Measurements from ENCODE around the gene ERICH2.

The ERICH2 gene

DNA sequence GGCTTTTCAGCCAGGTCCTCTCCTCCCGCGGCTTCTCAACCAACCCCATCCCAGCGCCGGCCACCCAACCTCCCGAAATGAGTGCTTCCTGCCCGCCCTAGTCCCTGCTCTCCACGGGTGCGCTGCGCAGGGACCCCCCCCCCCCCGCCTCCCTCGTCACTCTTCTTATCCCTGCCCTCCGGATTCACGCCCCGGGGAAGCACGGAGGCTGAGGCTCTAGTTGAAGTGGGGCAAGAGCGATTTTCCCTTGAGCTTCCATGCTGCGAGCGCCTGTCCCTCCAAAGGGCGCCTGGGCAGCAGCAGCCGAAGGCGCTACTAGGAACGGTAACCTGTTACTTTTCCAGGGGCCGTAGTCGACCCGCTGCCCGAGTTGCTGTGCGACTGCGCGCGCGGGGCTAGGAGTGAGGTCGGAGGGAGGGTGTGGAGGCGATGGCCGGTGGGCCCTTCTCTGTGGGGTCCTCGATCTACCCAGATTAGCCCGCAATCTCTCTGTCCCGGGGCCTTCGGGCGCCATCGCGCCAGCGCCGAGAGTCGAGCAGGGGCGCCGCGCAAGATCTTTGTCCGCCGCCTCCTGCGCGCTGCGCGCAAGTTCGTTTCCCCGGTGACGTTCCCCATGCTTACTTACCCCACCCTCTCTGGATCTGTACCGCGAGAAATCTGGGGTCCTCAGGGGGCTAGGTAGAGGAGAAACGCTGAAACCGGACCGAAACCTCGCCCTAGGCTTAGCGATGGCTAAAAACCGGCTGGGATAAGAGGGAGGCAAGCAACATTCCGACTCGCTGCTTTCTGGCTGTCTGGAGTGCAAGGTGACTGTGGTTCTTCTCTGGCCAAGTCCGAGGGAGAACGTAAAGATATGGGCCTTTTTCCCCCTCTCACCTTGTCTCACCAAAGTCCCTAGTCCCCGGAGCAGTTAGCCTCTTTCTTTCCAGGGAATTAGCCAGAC lies 47.2 kb downstream of the ERICH2 start:
- peak; percentile 81 for DNase-seq

DNA sequence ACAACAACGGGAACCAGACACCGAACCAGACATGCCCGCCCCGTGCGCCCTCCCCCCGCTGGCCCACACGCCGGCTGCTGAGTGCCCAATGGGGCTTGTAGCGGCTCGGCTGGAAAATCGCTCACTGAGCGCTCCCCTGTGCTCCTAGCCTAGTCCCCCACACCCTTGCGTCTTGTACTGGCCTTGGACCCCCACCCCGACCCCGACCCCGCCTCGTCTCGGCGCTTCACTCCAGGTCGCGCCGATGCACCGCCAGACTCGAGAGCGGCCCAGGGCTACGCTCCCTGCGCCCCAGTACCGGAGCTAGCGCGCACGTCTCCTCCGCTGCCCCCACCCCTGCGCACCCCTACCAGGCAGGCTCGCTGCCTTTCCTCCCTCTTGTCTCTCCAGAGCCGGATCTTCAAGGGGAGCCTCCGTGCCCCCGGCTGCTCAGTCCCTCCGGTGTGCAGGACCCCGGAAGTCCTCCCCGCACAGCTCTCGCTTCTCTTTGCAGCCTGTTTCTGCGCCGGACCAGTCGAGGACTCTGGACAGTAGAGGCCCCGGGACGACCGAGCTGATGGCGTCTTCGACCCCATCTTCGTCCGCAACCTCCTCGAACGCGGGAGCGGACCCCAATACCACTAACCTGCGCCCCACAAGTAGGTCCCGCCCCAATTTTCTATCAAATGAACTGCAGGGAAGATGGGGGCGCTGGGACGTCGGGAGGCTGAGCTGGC lies 48.0 kb downstream of the ERICH2 start:
- DNase-seq, result peak; percentile 69

DNA sequence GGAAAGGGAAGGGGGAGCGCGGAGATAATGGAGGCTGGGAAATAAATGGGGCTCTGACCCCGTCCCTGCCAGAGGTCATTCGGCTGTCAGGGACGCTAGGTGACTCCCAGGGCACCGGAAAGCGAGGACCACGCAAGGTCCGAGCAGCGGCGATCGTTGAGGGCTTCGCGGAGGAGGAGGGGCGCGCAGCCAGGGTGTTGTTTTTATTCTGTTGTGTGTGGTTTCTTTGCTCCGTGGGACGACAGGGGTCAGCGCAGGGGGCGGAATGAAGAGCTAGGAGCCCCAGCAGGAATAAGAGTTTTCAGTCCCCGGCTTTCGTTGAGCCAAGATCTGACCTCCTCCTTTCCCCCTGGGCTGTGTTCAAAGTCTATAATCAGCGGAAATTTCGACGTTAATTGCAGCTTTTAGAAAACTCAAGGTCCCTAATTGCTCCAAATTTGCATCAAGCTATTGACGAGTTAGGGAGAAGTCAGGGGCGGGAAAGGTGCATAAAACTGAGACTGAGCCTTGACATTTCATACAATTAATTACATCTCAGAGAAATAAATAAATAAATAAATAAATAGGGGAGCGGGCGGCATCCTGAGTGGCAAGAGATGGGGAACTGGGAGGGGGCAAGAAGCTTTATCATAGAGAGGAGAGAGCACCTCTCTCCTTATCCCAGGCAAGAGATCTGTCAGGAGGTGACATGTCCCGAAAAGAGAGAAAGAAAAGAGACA lies 48.7 kb downstream of the ERICH2 start:
- no peak for DNase-seq

DNA sequence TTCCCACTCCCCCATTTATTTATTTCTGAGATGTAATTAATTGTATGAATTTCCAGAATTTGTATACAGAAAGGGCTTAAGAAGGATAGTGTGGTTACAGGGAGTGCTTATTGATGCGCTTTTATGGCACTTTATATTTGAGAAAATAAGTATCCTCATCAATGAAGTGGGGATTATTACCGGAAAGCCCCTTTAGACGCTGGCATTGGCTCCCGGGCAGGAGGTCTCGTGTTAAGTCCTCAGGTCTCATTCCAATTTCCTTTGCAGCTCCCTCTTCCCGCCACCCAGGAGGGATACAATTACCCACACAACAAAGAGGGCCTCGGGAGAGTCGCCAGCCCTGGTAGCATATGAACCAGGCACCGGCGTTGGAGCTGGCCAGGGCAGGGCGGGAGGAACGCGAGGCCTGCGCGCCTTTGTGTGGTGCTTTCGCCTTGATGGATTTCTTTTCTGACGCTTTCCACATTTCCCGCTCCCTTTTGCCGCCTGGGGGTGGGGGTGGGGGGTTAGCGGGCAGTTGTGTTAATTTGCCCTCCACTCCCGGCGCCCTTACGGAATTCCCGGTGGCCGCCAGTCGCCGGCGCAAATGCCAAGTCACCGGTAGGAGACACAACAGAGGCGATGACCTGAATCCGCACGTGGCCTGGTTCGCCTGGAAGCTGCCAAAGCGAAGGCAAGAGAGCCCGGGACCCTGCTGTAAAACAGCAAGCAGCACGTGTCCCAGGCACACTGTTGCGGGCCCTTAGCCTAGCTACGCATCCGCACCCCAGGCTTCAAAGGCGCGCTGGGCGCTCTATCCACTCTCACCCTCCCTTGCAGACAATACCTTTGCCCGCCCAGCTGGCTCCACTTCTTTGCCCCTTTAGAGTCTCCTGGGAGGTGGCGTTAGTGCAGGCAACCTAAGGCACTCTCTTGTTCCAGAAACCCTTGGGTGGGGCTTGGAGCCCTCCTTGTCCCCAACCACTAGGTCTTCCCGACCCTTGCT lies 49.8 kb downstream of the ERICH2 start:
- DNase-seq, result peak; percentile 73

DNA sequence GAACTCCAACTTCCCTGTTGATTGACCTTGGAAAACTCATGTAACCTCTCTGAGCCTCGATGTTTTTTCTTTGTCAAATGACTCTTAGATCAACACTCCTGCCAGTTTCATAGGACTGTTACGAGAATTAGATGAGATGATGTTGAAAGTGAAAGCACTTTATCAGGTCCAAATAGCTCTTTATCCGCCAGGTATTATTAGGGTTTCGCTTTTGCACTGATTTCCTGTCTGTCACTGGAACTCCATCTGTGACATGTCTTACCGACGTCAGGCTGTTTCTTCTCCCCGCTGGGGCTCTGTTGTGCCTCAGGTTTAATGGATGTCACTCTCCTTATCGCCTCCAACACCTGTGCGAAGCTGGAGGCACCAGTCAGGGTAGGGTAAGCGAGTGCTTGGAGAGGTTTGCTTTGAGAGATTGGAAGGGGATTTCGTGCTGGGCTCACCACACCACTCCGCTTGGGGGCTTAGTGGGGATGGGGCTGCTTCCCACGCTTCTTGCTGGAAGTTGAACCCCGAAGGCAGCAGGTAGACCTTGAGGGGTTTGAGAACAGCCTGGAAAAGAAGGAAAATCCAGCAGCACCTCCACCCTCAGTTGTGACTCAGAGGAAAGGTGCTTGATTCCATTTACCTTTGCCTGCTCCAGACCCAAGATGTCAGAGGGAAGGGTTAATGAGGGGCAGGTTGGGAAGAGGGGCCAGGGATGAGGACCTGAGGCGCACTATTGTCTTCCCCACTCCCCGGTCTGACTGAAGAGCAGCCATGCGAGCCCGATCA lies 50.8 kb downstream of the ERICH2 start:
- DNase-seq, result no peak

DNA sequence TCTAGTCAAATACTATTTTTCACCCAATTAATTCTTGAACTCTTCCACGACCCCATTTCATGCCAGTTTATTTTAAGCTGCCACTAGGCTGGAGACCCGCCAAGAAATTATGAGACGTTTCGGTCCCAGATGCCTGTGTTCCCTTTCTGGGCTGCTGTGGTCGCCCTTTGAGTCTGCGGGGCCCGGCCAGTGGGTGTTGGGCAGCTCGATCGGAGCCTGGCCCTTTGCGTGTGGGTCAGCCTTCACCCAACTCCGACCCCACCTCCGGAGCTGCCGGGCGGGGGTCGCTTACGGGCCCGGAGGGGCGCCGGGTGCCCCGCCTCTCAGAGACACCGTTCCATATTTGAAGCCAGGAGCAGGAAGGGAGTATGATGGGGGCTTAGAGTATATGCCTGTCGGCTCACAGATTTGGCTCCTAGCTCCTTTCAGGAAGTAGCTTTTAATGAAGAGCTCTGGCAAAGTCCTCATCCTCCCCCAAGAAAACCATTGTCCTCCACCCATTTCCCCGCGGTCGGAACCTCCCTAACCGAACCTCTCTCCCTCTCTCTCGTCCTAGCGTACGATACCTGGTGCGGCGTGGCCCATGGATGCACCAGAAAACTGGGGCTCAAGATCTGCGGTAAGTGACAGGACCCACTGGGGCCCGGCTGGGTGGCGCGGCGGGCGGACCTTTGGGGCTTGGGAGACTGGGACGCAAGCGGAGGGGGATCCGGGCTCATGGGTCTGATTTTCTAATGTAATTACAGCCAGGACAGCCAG lies 51.5 kb downstream of the ERICH2 start:
- peak; percentile 72 for DNase-seq

DNA sequence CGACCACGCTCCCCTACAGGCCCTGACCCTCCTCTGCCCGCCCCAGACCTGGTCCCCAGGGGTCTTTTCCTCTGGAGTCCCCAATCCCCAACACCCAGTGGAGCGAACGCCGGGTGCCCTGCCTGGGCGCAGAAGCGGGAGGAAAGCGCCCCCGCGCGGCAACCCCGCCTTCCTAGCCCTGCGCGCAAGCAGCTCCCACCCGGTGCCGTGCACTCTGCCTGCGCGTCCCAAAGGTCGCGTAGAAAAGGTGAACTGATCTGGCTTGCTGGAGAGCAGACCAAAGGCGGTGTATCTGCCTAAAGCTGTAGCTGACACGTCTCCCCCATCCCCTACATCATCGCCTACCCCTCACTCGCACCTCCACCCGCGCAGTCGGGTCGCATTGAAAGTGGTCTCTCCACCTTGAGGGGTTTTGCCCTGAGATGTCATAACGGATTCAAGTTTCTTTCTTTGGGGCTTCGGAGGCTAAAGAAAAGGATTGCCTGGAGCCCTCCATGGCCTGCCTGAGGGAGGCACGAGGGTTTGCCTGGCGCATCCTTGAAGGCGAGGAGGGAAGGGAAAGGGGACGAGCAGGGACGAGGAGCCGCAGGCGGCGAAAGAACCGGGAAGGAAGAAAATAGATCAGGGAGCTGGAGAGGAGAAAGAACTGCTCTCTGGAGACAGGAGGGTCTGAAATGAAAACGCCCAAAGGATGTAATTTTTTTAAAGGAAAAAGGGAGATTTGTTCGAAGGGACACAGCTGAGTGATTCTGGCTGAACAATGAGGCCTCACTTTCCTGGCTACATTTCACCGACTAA lies 52.3 kb downstream of the ERICH2 start:
- DNase-seq, result peak; percentile 78

DNA sequence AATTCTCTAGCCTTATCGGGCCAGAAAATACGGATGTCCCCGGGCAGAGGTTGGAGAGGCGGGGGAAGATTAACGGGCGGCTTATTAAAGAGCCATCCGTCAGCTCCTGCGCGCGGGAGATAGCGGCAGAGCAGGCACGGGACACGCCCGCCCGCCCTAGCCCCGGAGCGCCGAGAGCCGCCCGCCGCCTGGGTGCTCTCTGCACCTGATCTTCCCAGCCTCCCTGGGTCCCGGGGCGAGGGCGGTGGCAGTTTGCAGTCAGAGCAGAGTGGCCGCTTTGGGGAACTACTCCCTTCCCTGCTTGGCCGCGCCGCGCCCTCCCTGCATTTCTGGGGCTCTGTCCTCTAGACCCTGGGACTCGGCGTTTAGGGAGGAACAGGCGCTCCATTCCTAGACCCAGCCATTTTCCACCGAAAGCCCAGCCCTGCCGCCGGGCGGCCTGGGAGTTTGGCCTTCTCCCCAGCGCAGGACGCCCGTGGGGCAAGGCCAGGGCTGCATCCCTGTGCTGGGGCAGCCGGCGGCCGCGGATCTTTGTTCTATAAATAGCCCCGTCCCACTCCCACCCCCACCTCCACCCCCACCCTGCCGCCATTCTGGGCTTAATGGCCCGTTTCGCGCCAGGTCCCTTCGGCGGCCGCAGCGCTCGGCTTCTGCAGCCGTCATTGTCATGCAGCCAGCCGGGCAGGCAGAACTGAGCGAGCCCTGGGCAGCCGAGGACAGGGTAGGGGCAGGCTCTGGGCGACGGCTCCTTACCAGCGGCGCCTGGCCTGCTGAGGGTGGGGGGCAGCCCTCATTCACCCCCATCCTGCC lies 53.1 kb downstream of the ERICH2 start:
- DNase-seq, result peak; percentile 78

DNA sequence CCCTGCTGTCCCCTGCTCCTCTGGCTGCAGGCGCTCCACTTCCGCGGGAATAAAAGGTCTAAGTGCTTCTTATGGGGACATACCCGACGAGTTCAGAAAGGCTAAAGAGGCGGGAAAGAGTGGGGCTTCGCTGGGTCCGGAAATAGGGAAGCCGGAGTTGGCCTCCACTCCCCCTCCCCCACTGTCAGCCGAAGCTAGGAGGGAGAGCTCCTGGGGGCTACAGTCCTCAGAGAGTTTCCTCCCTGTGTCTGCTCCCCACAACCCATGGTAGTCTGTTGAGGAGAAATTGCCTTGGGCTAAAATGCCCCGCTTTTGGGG lies 53.7 kb downstream of the ERICH2 start:
- no peak for DNase-seq

DNA sequence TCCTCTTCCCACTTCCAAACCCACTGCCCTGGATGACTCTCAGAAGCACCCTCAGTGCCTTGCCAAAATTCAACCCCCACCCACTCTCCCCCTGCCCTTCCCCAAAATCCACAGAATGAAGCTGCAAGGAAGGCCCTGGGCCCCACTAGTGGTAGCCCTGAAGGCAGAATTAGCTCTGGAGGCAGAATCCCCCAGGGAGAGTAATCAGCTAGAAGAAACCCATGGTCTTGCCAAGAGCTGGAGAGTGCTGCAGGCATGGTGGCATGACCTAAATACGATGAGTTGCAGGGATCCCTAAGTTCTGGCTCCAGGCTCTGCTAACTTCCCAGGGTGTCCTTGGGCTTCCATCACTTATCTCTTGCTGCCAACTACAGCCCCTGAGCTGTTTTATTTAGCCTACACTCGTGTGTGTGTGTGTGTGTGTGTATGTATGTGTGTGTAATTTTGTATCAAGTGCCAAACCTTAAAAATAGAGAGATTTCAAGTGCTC lies 54.4 kb downstream of the ERICH2 start:
- no peak for DNase-seq

DNA sequence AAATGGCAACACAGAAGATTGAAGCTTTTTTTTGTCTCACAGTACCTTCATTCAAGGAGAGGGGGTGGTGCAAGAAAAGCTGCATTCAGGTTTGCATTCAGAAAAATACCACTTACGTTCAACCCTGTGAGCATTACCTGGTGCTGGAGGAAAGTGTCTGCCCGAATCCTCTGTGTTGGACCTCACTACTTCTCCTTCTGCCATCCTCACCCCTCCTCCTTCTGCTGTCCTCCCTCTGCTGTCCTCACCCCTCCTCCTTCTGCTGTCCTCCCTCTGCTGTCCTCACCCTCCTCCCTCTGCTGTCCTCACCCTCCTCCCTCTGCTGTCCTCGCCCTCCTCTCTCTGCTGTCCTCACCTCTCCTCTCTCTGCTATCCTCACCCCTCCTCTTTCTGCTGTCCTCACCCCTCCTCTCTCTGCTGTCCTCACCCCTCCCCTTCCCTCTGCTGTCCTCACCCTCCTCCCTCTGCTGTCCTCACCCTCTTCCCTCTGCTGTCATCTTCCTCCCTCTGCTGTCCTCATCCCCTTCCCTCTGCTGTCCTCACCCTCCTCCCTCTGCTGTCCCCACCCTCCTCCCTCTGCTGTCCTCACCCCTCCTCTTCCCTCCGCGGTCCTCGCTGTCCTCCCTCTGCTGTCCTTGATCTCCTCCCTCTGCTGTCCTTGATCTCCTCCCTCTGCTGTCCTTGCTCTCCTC lies 57.8 kb downstream of the ERICH2 start:
- no peak for DNase-seq

DNA sequence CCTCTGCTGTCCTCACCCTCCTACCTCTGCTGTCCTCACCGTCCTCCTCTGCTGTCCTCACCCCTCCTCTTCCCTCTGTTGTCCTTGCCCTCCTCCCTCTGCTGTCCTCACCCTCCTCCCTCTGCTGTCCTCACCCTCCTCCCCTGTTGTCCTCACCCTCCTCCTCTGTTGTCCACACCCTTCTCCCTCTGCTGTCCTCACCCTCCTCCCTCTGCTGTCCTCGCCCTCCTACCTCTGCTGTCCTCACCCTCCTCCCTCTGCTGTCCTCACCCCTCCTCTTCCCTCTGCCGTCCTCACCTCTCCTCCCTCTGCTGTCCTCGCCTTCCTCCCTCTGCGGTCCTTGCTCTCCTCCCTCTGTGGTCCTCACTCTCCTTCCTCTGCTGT lies 58.3 kb downstream of the ERICH2 start:
- no peak for DNase-seq

DNA sequence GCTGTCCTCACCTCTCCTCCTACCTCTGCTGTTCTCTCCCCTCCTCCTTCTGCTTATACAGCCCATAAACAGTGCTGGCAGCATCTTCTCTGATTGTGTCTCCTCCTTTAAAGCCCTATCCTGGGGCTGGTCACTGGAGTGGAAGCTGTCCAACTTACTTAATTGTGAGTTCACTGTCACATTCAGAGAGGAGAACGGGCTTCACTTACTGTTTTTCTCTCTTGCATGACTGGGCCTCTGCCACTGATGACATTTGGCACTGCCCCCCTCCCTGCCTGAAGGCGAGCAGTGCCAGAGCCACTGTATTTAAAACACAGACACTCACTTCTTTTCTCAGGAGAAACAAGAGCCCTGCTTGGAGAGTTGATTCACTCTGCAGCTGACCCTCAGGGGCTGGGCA lies 58.9 kb downstream of the ERICH2 start:
- peak; percentile 93 for DNase-seq

DNA sequence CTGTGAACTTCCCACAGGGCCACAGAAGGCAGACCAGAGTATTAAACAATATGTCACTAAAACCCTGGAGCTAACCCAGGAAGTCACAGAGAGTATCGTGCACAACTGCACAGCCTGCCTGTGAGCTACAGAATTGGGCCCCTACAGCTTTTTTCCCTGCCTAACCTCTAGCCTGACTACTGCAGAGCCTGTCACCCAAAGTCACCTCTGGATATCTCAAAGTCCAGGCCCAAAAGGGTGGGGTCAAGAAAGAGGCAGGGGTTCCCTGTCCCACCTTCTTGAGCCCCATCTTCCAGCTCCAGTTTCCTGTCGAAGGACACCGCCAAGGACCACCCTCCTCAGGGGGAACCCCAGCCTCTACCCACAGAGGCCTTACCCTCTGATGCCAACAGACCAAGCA lies 60.0 kb downstream of the ERICH2 start:
- no peak for DNase-seq

DNA sequence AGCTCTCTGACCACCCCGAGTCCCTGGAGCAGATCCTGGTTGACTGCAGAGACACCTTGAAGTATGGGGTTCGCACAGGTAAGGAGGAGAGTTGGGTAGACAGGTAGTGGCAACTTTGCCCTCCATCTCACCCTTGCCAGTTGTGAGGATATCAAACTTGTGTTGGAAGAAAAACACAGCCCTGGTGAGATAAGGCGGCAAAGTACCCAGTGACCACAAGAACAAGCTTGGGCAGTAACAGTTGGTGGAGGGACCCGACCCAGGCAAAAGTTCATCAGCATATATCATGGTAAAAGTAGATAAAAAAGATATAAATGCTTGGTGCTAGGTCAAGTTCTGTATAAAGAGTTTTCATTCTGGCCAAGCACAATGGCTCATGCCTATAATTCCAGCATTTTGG lies 60.9 kb downstream of the ERICH2 start:
- DNase-seq, result no peak

DNA sequence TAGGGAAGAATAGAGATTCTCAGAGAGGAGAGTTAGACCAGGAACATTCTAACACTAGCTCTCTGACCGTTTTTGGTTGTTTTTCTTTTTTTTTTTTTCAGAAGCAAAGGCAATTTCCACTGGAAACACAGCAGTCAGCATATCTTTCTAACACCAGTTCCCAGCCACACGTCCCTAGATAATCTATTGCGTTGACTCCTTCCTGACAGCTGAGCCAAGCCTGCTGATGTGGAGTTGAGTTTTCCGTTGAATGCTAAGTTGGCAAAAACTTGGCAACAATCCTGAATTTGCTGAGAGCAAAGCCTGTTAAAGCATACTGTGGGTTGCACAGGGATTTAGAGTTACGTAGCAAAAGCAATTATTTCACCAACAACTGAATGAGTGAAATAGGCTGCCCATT lies 65.8 kb downstream of the ERICH2 start:
- DNase-seq, result no peak

DNA sequence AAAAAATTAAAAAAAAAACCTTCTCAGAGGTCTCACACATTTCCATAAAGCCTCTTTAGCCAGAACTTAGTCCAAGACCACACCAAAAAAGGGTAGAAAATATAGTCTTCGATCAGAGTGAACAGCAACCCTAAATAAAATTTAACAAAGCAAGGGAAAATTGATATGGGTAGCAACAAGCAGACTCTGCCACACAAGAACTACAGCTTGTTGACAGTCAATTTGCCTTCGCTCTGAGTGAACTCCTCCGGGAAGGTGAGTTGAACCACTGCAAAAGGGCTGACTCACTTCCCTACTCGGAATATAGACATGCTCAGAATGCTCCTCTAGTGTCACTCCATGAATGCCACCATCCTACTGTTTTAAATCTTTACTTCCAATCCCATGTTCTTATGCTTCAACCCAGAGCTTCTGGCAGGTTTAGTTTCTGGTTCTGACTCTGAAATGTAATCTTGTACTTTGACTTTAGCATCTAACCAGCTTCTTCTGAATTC lies 70.6 kb downstream of the ERICH2 start:
- DNase-seq, result no peak

DNA sequence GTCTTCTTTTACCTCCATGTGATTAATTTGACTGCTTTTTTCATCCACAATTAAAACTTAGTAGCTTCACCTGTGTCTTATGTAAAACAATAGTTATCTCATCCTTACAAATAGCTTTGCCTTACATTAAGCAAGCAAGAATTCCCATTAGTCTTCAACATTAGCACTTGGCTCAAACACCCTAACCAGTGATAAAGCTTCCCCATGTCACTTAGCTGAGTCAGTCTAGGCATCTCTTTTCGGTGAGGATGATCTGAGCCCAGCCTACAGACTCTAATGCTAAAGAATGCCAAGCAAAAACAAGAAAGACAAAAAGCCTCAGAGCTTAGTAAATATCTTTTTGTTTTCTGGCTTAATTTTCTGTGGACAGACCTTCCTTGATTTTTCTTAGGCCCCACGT lies 72.6 kb downstream of the ERICH2 start:
- no peak for DNase-seq
